HCT116 (cell line): ENCODE data around the gene TFAP2B. TPM values are rescaled to one million over a fixed set of nuclear protein-coding genes. Genes with fewer than 3 reads are reported as not detected.

Experiments
- ATAC-seq: fragments of 200-7000 bp; cut with Tn5 transposase; 2 replicates; pipeline ENCODE4 v1.9.1; 2020; ENCODE audit warnings: mild to moderate bottlenecking, moderate library complexity
- BruUV-seq: library from RNA; stranded (reverse); fragments of 400-500 nt; replicated peaks from 2 replicates; lab custom pipeline; 2021; lab: Mats Ljungman, UMichigan
- CTCF ChIA-PET: fragments of 300-600 bp; sonication (Branson Sonifier 250); formaldehyde crosslinking; loops from one replicate; lab custom pipeline; 2021; ENCODE audit warnings: antibody characterized with exemption; lab: Charles Lee
- POLR2A ChIA-PET: fragments of 300-600, 350-600 bp; sonication (Branson Sonifier 250); formaldehyde crosslinking; loops from one replicate; lab custom pipeline; 2021; ENCODE audit warnings: antibody characterized with exemption; lab: Charles Lee
- RAD21 ChIA-PET, 2 experiments: fragments of 300-600 bp; sonication (Branson Sonifier 250); formaldehyde crosslinking; loops; one replicate each; lab custom pipeline; 2023; ENCODE audit warnings: low total read pairs in 2 of 2; ENCODE audit not compliant: uncharacterized antibody in 2 of 2, unreplicated experiment in 2 of 2, low non-redundant PET in 1 of 2; lab: Charles Lee
- DNase-seq: peaks from one replicate; pipeline ENCODE4 v3.0.0-alpha.2; 2010; ENCODE audit warnings: low read depth, low spot score
- H2AFZ ChIP-seq: fragments of 200-600 bp; shearing (Covaris generic), sonication (generic); 2 replicates; pipeline ENCODE4 v1.6.1; 2017; ENCODE audit warnings: low read depth, mixed run types, mixed read lengths, antibody characterized with exemption, low read length; ENCODE audit not compliant: poor library complexity, severe bottlenecking
- H3K27ac ChIP-seq: 2 replicates; pipeline ENCODE4 v1.5.1; 2012; ENCODE audit warnings: low read depth, low read length
- H3K27me3 ChIP-seq: fragments of 200-600 bp; sonication (generic); 2 replicates; pipeline ENCODE4 v1.6.1; 2016; ENCODE audit warnings: mixed run types, low read length, mixed read lengths; ENCODE audit not compliant: insufficient read depth
- H3K36me3 ChIP-seq, 2 experiments: fragments of 200-500 bp in 1 of 2; fragments of 200-600 bp in 1 of 2; sonication (Bioruptor generic) in 1 of 2; sonication (generic) in 1 of 2; 2 replicates each; pipeline versions ENCODE4 v1.5.1 to v1.6.1; 2014 to 2016; ENCODE audit warnings: low read length in 2 of 2, inconsistent platforms in 1 of 2, mixed read lengths in 1 of 2, mixed run types in 1 of 2; ENCODE audit not compliant: insufficient read depth in 2 of 2, control insufficient read depth in 1 of 2
- H3K4me1 ChIP-seq, 2 experiments: fragments of 200-600 bp in 1 of 2; sonication (generic) in 1 of 2; 2 replicates each; pipeline versions ENCODE4 v1.5.1 to v1.6.1; 2012 to 2017; ENCODE audit warnings: low read length in 2 of 2, inconsistent platforms in 1 of 2, mild to moderate bottlenecking in 1 of 2, mixed read lengths in 1 of 2, mixed run types in 1 of 2, moderate library complexity in 1 of 2; ENCODE audit not compliant: insufficient read depth in 2 of 2, control insufficient read depth in 1 of 2
- H3K4me2 ChIP-seq: fragments of 200-600 bp; sonication (generic); 2 replicates; pipeline ENCODE4 v1.6.1; 2017; ENCODE audit warnings: mixed run types, low read length, mixed read lengths
- H3K4me3 ChIP-seq, 2 experiments: fragments of 200-600 bp in 1 of 2; sonication (generic) in 1 of 2; replicated peaks in 1 of 2; 2 replicates each; pipeline ENCODE4 v1.5.1; 2011 to 2016; ENCODE audit warnings: low read length in 2 of 2, control low read depth in 1 of 2, low read depth in 1 of 2, mild to moderate bottlenecking in 1 of 2, mixed read lengths in 1 of 2, mixed run types in 1 of 2
- H3K79me2 ChIP-seq: fragments of 200-600 bp; sonication (generic); 2 replicates; pipeline ENCODE4 v1.6.1; 2017; ENCODE audit warnings: mild to moderate bottlenecking, mixed run types, low read length, moderate library complexity, mixed read lengths; ENCODE audit not compliant: insufficient read depth
- H3K9ac ChIP-seq: fragments of 200-600 bp; sonication (generic); 2 replicates; pipeline ENCODE4 v1.6.1; 2016; ENCODE audit warnings: low read length, mixed read lengths
- H3K9me2 ChIP-seq: fragments of 200-600 bp; sonication (generic), shearing (Covaris generic); 2 replicates; pipeline ENCODE4 v1.6.1; 2017; ENCODE audit warnings: mixed run types, mild to moderate bottlenecking, moderate library complexity; ENCODE audit not compliant: insufficient read depth
- H3K9me3 ChIP-seq, 2 experiments: fragments of 200-500 bp in 1 of 2; fragments of 200-600 bp in 1 of 2; sonication (Bioruptor generic) in 1 of 2; sonication (generic) in 1 of 2; 2 replicates each; pipeline ENCODE4 v1.6.1; 2014 to 2017; ENCODE audit warnings: low read length in 2 of 2, mixed read lengths in 2 of 2, inconsistent platforms in 1 of 2, low read depth in 1 of 2, mild to moderate bottlenecking in 1 of 2, mixed run types in 1 of 2, moderate library complexity in 1 of 2; ENCODE audit not compliant: control insufficient read depth in 1 of 2, insufficient read depth in 1 of 2
- H4K20me1 ChIP-seq: fragments of 200-600 bp; sonication (generic), shearing (Covaris generic); 2 replicates; pipeline ENCODE4 v1.6.1; 2017; ENCODE audit warnings: mixed run types, mild to moderate bottlenecking, moderate library complexity; ENCODE audit not compliant: insufficient read depth
- CEBPB ChIP-seq: IDR thresholded peaks from 2 replicates; pipeline ENCODE4 v1.6.1; 2012; ENCODE audit warnings: low read depth
- EGR1 ChIP-seq: IDR thresholded peaks from 2 replicates; pipeline ENCODE4 v1.6.1; 2012; ENCODE audit warnings: low read depth
- ELF1 ChIP-seq: IDR thresholded peaks from 2 replicates; pipeline ENCODE4 v1.6.1; 2012; ENCODE audit warnings: low read depth, borderline replicate concordance
- EZH2 ChIP-seq: fragments of 200-600 bp; sonication (generic); IDR thresholded peaks from 2 replicates; pipeline ENCODE4 v1.6.1; 2017; ENCODE audit warnings: antibody characterized with exemption, mixed run types
- EZH2phosphoT487 ChIP-seq: fragments of 200-600 bp; IDR thresholded peaks from 2 replicates; pipeline ENCODE4 v1.6.1; 2018; ENCODE audit warnings: antibody characterized with exemption, borderline replicate concordance
- POLR2AphosphoS5 ChIP-seq: IDR thresholded peaks from 2 replicates; pipeline ENCODE4 v1.6.1; 2011; ENCODE audit warnings: mild to moderate bottlenecking, low read depth, low read length, moderate library complexity
- SP1 ChIP-seq: IDR thresholded peaks from 2 replicates; pipeline ENCODE4 v1.6.1; 2012; ENCODE audit warnings: low read depth
- SRF ChIP-seq: IDR thresholded peaks from 2 replicates; pipeline ENCODE4 v1.6.1; 2012; ENCODE audit warnings: low read depth
- TCF7L2 ChIP-seq: IDR thresholded peaks from 2 replicates; pipeline ENCODE4 v1.7.0; 2011; ENCODE audit warnings: borderline replicate concordance, inconsistent platforms; ENCODE audit not compliant: insufficient read depth, insufficient read length; ENCODE audit errors: extremely low read depth
- YY1 ChIP-seq: IDR thresholded peaks from 2 replicates; pipeline ENCODE4 v1.6.1; 2011; ENCODE audit warnings: low read length, low read depth, moderate library complexity, mild to moderate bottlenecking; ENCODE audit not compliant: insufficient replicate concordance; ENCODE audit errors: extremely low read depth
- ZFX ChIP-seq: fragments of 450-650 bp; IDR thresholded peaks from 2 replicates; pipeline ENCODE4 v1.6.1; 2017
- ZNF274 ChIP-seq: fragments of 200-500 bp; sonication (Bioruptor generic); IDR thresholded peaks from 2 replicates; pipeline ENCODE4 v1.6.1; 2014; ENCODE audit warnings: mild to moderate bottlenecking, low read depth, low read length, inconsistent platforms
- intact Hi-C: fragments of 100-400 bp; cut with micrococcal nuclease; formaldehyde crosslinking; loops from 2 replicates; pipeline ENCODE4 v1.10.0; 2022
- total RNA-seq: library from RNA; stranded (reverse); gene quantifications from one replicate; pipeline ENCODE4 v1.2.1, GENCODE V29; 2021; ENCODE audit not compliant: unreplicated experiment
- TF ChIP-seq, protein P1 (sequence below): IDR thresholded peaks from 2 replicates; pipeline ENCODE4 v1.6.1; 2012; ENCODE audit warnings: low read depth
- TF ChIP-seq, protein P2 (sequence below): IDR thresholded peaks from 2 replicates; pipeline ENCODE4 v1.6.1; 2012
- TF ChIP-seq, protein P3 (sequence below), 3 experiments: fragments of 200-600 bp in 1 of 3; sonication (generic) in 1 of 3; IDR thresholded peaks in 2 of 3; conservative IDR thresholded peaks in 1 of 3; 2 replicates each; pipeline ENCODE4 v1.5.1; 2012 to 2017; ENCODE audit warnings: low read depth in 2 of 3, low read length in 2 of 3, antibody characterized with exemption in 1 of 3, borderline replicate concordance in 1 of 3, control low read depth in 1 of 3, mild to moderate bottlenecking in 1 of 3, mixed read lengths in 1 of 3, mixed run types in 1 of 3, moderate library complexity in 1 of 3; ENCODE audit not compliant: insufficient read depth in 1 of 3

Gene TFAP2B
- total RNA-seq, 1 experiment from 2014 or later: not detected

DNA sequence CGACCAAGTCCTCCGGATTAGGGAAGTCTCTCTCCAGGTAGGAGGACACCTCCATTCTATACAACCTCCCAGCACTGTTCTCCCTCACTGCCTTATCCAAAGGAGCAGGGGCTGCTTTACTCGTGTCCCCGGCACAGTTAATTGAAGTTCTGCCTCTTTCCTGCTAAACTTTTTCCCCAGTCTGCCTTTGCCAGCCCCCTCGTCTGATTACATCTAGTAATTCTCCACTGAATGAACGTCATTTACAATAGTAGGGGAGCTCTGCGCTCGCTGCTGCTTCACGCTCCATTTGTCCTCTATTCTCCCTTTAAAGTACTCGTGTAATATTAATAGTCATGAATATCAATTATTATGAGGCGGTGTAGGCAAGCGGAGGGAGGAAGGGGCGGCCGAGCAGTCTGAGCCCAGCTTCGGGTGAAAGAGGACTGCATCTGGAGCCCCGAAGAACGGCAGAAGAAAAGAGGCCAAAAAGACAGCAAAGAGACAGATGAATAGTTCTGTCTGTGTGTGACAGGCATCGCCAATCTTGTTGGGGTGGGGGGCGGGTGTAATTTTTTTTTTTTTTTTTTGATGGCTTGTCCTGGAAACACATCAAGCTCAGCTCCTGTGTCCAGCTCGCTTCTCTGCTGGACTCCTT lies 2.9 kb downstream of the TFAP2B start:
- intact Hi-C loops: no loop called here
- H3K4me1 ChIP-seq: no peaks in the 10 kb centered on the region
- no peak overlapping the region for H3K9ac ChIP-seq
- no peak overlapping the region for H3K4me2 ChIP-seq
- no peaks in the 10 kb centered on the region for H3K9me2 ChIP-seq
- TF ChIP-seq, protein P1, sequence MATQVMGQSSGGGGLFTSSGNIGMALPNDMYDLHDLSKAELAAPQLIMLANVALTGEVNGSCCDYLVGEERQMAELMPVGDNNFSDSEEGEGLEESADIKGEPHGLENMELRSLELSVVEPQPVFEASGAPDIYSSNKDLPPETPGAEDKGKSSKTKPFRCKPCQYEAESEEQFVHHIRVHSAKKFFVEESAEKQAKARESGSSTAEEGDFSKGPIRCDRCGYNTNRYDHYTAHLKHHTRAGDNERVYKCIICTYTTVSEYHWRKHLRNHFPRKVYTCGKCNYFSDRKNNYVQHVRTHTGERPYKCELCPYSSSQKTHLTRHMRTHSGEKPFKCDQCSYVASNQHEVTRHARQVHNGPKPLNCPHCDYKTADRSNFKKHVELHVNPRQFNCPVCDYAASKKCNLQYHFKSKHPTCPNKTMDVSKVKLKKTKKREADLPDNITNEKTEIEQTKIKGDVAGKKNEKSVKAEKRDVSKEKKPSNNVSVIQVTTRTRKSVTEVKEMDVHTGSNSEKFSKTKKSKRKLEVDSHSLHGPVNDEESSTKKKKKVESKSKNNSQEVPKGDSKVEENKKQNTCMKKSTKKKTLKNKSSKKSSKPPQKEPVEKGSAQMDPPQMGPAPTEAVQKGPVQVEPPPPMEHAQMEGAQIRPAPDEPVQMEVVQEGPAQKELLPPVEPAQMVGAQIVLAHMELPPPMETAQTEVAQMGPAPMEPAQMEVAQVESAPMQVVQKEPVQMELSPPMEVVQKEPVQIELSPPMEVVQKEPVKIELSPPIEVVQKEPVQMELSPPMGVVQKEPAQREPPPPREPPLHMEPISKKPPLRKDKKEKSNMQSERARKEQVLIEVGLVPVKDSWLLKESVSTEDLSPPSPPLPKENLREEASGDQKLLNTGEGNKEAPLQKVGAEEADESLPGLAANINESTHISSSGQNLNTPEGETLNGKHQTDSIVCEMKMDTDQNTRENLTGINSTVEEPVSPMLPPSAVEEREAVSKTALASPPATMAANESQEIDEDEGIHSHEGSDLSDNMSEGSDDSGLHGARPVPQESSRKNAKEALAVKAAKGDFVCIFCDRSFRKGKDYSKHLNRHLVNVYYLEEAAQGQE: no peak
- no peak for TF ChIP-seq TCF7L2
- TF ChIP-seq, protein P2, sequence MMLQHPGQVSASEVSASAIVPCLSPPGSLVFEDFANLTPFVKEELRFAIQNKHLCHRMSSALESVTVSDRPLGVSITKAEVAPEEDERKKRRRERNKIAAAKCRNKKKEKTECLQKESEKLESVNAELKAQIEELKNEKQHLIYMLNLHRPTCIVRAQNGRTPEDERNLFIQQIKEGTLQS: no peak
- no peak for TF ChIP-seq ZFX
- TF ChIP-seq EZH2phosphoT487: no peak
- no peak for TF ChIP-seq CEBPB
- no peak for TF ChIP-seq YY1
- no peak for TF ChIP-seq EZH2
- no peak for TF ChIP-seq POLR2AphosphoS5
- TF ChIP-seq SP1: no peak
- TF ChIP-seq EGR1: no peak
- no peak for TF ChIP-seq SRF
- TF ChIP-seq, protein P3, sequence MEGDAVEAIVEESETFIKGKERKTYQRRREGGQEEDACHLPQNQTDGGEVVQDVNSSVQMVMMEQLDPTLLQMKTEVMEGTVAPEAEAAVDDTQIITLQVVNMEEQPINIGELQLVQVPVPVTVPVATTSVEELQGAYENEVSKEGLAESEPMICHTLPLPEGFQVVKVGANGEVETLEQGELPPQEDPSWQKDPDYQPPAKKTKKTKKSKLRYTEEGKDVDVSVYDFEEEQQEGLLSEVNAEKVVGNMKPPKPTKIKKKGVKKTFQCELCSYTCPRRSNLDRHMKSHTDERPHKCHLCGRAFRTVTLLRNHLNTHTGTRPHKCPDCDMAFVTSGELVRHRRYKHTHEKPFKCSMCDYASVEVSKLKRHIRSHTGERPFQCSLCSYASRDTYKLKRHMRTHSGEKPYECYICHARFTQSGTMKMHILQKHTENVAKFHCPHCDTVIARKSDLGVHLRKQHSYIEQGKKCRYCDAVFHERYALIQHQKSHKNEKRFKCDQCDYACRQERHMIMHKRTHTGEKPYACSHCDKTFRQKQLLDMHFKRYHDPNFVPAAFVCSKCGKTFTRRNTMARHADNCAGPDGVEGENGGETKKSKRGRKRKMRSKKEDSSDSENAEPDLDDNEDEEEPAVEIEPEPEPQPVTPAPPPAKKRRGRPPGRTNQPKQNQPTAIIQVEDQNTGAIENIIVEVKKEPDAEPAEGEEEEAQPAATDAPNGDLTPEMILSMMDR (IDR thresholded peaks at IDR 0.05 in 2 of 3, conservative IDR thresholded peaks at IDR 0.05 in 1 of 3; ENCODE audit: borderline replicate concordance in 1 of 3, insufficient read depth in 1 of 3, low read depth in 2 of 3, low read length in 2 of 3): no peak
- no peak for TF ChIP-seq ZNF274
- no peak for TF ChIP-seq ELF1
- ChIA-PET RAD21 (no interaction called here), POLR2A (no interaction called here), CTCF (no interaction called here)
- no peaks in the 10 kb centered on the region for H3K27me3 ChIP-seq
- ATAC-seq (no peak), DNase-seq (no peak)
- H3K9me3 ChIP-seq: no peaks in the 10 kb centered on the region
- H3K27ac ChIP-seq: no peak overlapping the region
- no TSS peak for BruUV-seq
- no peaks in the 10 kb centered on the region; a peak in 1 of 4 replicates for H3K36me3 ChIP-seq
- H3K79me2 ChIP-seq: no peaks in the 10 kb centered on the region
- H3K4me3 ChIP-seq: no peak overlapping the region
- no peak overlapping the region for H2AFZ ChIP-seq
- no peaks in the 10 kb centered on the region for H4K20me1 ChIP-seq
